GM19023 (cell line): ENCODE data around the gene ASPM.
A peak's percentile ranks its signal among the peaks of the same experiment; 100 is the strongest.

Experiments
- ATAC-seq: cut with Tn5 transposase; IDR thresholded peaks from one replicate; pipeline ENCODE4 v1.9.1; 2021; ENCODE audit warnings: mild to moderate bottlenecking, moderate library complexity; ENCODE audit not compliant: unreplicated experiment

Gene ASPM

GRCh38 chr1:197146101-197147095 lies at the start of gene ASPM:
ASPM (minus strand) TSS chr1:197146669; CDS start chr1:197146437, 232 bp downstream.
- ATAC-seq, result peak; percentile 99

- ATAC-seq, result no peak
These were observed 48.6 kb upstream of the ASPM start for GRCh38 chr1:197195100-197195499.

DNA sequence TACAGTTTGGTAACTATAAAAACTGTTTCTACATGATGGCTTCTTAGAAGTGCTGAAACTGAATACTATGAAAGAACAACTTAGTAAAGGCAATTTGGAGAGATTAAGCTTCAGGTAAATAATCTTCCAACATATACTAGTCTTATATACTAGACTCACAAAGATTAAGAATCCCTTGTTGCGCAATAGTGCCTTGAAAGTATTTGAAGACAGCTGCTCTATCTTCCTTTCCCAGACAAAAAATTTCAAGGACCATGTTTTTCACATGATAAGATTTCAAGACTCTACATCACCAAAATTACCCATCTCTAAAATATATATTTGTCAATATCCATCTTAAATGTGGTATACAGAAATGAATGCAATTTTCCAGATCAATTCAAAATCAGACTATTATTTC lies 37.7 kb upstream of the ASPM start:
- ATAC-seq, result no peak

GRCh38 chr1:197183195-197183748 lies 36.8 kb upstream of the ASPM start:
- ATAC-seq, result no peak

DNA sequence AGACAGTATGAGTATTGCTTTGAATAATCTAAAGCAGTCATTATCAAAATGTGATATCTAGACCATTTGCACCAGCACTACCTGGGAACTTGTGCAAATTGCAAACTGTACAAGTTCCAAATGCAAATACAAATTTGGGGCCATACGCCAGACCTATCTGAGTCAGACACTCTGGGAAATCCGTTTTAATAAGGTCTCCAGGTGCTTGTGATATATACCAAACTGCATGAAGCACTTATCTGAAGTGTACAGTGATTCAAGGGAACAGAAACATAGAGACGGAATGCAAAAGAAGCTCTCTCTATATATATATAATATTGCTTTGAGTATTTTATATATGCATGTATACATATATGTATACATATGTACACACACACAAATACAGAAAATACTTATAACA lies 36.2 kb upstream of the ASPM start:
- no peak for ATAC-seq

- peak; percentile 45 for ATAC-seq
These were observed 35.5 kb upstream of the ASPM start for GRCh38 chr1:197181982-197182381.

DNA sequence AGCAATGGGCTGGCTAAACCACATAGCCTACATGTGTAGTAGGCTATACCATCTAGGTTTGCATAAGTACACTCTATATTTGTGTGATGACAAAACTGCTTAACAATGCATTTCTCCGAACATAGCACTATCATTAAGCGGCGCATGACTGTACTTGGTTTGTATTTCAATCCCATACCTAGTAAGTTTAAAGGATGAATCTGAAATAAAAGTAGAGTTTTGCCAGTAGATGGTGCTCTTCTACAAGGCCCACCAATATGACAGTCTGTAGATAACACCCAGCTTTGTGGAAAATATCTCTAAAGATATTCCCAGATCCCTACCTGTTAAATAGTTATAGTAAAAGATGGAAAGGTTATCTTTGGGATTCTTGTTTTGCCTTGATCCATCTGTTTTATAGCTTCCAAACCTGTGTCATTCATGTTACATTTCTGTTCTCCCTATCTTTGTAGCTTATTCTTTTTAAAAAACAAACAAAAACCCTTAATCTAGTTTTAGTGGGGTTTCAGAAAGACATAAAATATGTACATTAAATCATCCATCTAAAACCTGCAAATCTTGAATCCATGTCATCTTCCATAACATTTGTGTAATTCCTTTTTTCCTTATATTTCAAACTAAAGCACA lies 33.9 kb upstream of the ASPM start:
- peak; percentile 66 for ATAC-seq

- peak; percentile 47 for ATAC-seq
These were observed 32.5 kb upstream of the ASPM start for GRCh38 chr1:197178998-197179397.

DNA sequence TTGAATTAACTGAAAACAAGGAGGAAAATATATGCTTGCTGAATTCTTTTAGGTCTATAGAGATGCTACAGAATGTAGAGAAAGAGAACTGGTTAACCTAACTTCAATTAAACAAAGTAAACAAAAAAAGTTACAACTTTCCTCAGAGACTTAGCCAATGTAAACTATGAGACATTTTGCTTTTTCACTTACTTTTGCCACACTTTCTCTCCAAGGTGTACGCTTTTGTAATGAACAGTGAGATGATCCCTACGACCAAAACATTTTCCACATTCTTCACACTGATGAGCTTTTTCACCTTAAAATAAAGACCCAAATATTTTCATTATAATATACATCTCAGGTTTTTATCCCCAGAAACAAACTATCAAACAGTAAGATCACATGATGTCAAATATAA lies 28.3 kb upstream of the ASPM start:
- no peak for ATAC-seq

GRCh38 chr1:197173571-197174507 lies 27.4 kb upstream of the ASPM start:
- no peak for ATAC-seq

DNA sequence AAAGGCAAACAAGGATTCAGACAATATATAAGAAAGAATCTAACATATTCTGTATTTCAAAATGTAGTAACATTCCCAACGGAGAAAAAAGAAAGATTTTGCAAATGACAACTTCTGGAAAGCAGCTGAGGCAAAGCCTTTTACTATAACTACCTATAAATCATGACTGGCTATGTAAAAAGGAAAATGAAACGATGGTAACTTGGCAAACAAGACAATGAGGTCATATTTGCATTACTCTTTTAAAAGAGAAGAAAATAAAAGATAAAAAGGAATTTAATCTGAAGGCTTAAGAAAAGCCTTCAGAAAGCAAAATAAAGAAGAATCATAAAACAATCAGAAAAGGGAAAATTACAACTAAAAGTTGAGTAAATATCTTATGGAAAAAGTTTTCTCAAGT lies 25.1 kb upstream of the ASPM start:
- no peak for ATAC-seq

DNA sequence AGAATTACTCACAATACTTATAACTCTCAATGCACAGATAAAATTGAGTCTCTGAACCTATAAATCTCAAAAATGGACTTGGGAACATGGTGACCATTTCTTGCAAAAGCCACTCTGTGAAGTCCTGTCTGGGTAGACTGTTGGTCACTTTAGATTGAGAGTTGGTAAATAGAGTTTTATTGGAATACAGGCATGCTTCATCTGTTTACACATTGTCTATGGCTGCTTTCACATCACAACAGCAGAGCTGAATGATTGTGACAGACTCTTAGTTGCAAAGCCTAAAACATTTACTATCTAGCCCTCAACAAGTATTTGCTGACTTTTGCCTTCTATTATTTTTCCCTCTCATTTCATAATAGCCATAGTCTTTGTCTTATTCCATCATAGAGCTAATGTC lies 24.1 kb upstream of the ASPM start:
- ATAC-seq, result no peak

GRCh38 chr1:197159461-197159860 lies 13.0 kb upstream of the ASPM start:
- no peak for ATAC-seq

GRCh38 chr1:197156692-197157091 lies 10.2 kb upstream of the ASPM start:
- no peak for ATAC-seq

- no peak for ATAC-seq
These were observed 6.2 kb upstream of the ASPM start for GRCh38 chr1:197152662-197153061.

- ATAC-seq, result no peak
These were observed 4.7 kb upstream of the ASPM start for GRCh38 chr1:197151185-197151584.

DNA sequence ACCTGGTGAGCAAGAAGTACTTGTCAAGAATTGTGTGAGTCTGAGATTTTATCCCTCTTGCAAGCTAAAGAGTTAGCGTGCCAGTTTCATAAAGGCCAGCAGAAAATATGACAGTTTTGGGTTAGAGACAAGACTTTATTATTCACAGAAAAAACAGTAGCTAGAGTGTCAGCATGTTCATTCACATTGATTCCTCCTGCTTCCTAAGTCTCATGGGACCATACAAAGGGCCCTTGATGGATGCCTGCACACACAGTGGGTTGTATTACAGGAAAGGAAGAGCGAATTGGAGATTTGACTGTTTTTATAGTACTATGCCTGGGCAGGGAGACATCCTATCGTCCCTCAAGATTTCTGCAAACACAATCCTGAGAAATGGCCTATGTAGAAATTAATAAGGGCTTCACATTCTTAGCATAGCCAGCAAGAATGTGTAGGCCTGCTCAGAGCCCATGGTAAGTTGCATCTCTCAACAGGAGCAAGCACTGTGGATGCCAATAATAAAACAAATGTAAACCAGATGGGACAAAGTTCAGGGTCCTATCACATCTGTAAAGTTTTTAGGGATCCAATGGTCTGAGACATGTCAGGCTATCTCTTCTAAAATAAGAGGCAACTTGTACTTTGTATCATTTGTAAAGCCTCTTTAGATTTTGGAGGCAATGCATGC lies 4.0 kb upstream of the ASPM start:
- ATAC-seq, result no peak

DNA sequence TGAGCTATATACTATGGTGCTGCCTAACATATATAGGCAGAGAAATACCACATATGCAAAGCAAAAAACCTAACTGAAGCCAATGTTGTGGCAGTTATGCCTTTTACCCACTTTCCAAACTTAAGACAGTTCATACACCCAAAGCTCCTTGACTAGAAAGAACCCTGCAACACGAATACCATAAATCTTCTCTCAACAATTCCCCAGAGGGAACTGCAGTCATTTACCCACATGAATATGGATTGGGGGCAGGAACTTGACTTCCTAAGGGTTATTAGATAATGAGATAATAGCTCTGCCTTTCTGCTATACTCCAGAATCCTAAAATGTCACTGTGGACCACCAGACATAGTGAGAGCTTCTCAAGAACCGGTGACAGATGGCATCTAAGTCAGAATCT lies 2.9 kb upstream of the ASPM start:
- no peak for ATAC-seq

GRCh38 chr1:197145446-197146024 lies 934 bp downstream of the ASPM start:
- no peak for ATAC-seq
